Transverse colon (tissue), 4 donors: ENCODE measurements around the gene ANKH. TPM values are rescaled to one million over a fixed set of nuclear protein-coding genes. Genes with fewer than 3 reads are reported as not detected.

ENCODE experiments used
- DNase-seq: peaks from one replicate; pipeline ENCODE4 v3.0.0-alpha.2; 2019
- H3K27ac ChIP-seq, 4 donors: fragments of 200-600 bp; sonication (generic); 2 replicates each; pipeline ENCODE4 v1.5.1; 2016 to 2018; ENCODE audit warnings: inconsistent platforms in 4 of 4
- H3K27me3 ChIP-seq: fragments of 200-600 bp; sonication (generic); 2 replicates; pipeline ENCODE4 v1.5.1; 2017; ENCODE audit warnings: inconsistent platforms
- H3K36me3 ChIP-seq, 4 donors: fragments of 200-600 bp; sonication (generic); 2 replicates each; pipeline ENCODE4 v1.5.1; 2017 to 2019; ENCODE audit warnings: inconsistent platforms in 4 of 4
- H3K4me1 ChIP-seq, 4 donors: fragments of 200-600 bp; sonication (generic); 2 replicates each; pipeline ENCODE4 v1.5.1; 2017 to 2020; ENCODE audit warnings: inconsistent platforms in 4 of 4
- H3K4me3 ChIP-seq, 4 donors: fragments of 200-600 bp; sonication (generic); 1 replicate in 1 of 4; 2 replicates in 3 of 4; pipeline versions ENCODE4 v1.5.1 to v1.6.1; 2017 to 2019; ENCODE audit warnings: inconsistent platforms in 4 of 4
- H3K9me3 ChIP-seq, 2 donors: fragments of 200-600 bp; sonication (generic); 2 replicates each; pipeline ENCODE4 v1.5.1; 2017 to 2019; ENCODE audit warnings: inconsistent platforms in 2 of 2
- CTCF ChIP-seq, 5 experiments: fragments of 200-600 bp in 3 of 5; fragments of 450-650 bp in 2 of 5; sonication (generic) in 3 of 5; IDR thresholded peaks; 1 replicate in 2 of 5; 2 replicates in 3 of 5; pipeline ENCODE4 v1.5.1; 2016 to 2017; ENCODE audit warnings: antibody characterized with exemption in 5 of 5, inconsistent platforms in 3 of 5, mild to moderate bottlenecking in 2 of 5, moderate library complexity in 1 of 5
- EP300 ChIP-seq: sonication (generic); formaldehyde crosslinking; IDR thresholded peaks from one replicate; pipeline ENCODE4 v1.6.1; 2017; ENCODE audit warnings: antibody characterized with exemption, low read depth
- POLR2A ChIP-seq: fragments of 450-650 bp; IDR thresholded peaks from one replicate; pipeline ENCODE4 v1.6.1; 2016; ENCODE audit warnings: antibody characterized with exemption, mild to moderate bottlenecking, moderate library complexity
- POLR2AphosphoS5 ChIP-seq, 3 donors: sonication (generic); formaldehyde crosslinking; IDR thresholded peaks; one replicate each; pipeline ENCODE4 v1.6.1; 2016; ENCODE audit warnings: antibody characterized with exemption in 3 of 3
- WGBS, 2 donors: methylation state at CpG; one replicate each; pipeline ENCODE4 v1.1.5; 2018; ENCODE audit warnings: low coverage in 1 of 2; 5-methylcytosine and 5-hydroxymethylcytosine counted together
- in situ Hi-C, 4 donors: fragments of 200-750 bp; cut with MboI; loops; one replicate each; pipeline versions ENCODE4 v1.15.0 to v1.15.1; 2017; ENCODE audit warnings: low sequenced_read_pairs in 3 of 4, low pct_ligation_motif_present in 1 of 4, low pct_unique_long_range_greater_than_20kb in 1 of 4
- intact Hi-C: fragments of 100-400 bp; cut with DNase I; formaldehyde crosslinking; loops from one replicate; pipeline ENCODE4 v1.15.1; 2023; ENCODE audit warnings: low total_unique reads
- total RNA-seq, 4 donors: library from RNA; depleted of rRNA; stranded (reverse); fragments of >200 nt; gene quantifications; one replicate each; pipeline ENCODE4 v1.1.0, GENCODE V29; 2016

ANKH gene
- total RNA-seq, 4 donors from 2014 or later = 24.7 to 96.5 (median 69.4) TPM

- Histone ChIP-seq H3K4me3 (no peak overlapping the region), H3K9me3 (no peaks in the 10 kb centered on the region), H3K27me3 (no peaks in the 10 kb centered on the region), H3K4me1 (no peaks in the 10 kb centered on the region), H3K36me3 (no peaks in the 10 kb centered on the region), H3K27ac (no peak overlapping the region)
- intact Hi-C loops (no loop called here), in situ Hi-C loops (no loop called here)
- WGBS, 2 donors = 66 to 72% methylated on average over 4 to 6 of the region's 6 CpGs
- no peak for DNase-seq
- TF ChIP-seq CTCF (IDR thresholded peaks at IDR 0.05) = no peak
- no peak for TF ChIP-seq POLR2AphosphoS5 (IDR thresholded peaks at IDR 0.05)
- no peak for TF ChIP-seq EP300
- TF ChIP-seq POLR2A = no peak
Measured at GRCh38 chr5:14759744-14760547, 111.6 kb downstream of the ANKH start.

GRCh38 chr5:14757850-14758249 is 113.7 kb downstream of the ANKH start:
- Histone ChIP-seq H3K27ac (no peak overlapping the region), H3K27me3 (no peaks in the 10 kb centered on the region), H3K36me3 (no peaks in the 10 kb centered on the region), H3K4me1 (no peaks in the 10 kb centered on the region), H3K4me3 (no peak overlapping the region), H3K9me3 (no peaks in the 10 kb centered on the region)
- intact Hi-C loops (no loop called here), in situ Hi-C loops (no loop called here)
- 90 to 91% methylated on average over 8 to 9 of the region's 9 CpGs for WGBS, 2 donors
- no peak for DNase-seq
- TF ChIP-seq CTCF (IDR thresholded peaks at IDR 0.05) (no peak), POLR2AphosphoS5 (IDR thresholded peaks at IDR 0.05) (no peak), EP300 (no peak), POLR2A (no peak)

GRCh38 chr5:14756478-14756877 is 115.1 kb downstream of the ANKH start:
- intact Hi-C loops = no loop called here
- Histone ChIP-seq H3K4me3 (no peak overlapping the region), H3K9me3 (no peaks in the 10 kb centered on the region), H3K36me3 (no peaks in the 10 kb centered on the region), H3K4me1 (no peaks in the 10 kb centered on the region), H3K27ac (no peak overlapping the region), H3K27me3 (no peaks in the 10 kb centered on the region)
- no peak for TF ChIP-seq CTCF (IDR thresholded peaks at IDR 0.05)
- TF ChIP-seq POLR2A = no peak
- in situ Hi-C loops = no loop called here
- DNase-seq = no peak
- WGBS, 2 donors = 92% methylated on average over 4 of the region's 4 CpGs; no CpG with 5 or more reads in 1 of the 2 donors

GRCh38 chr5:14753947-14754346 is 117.6 kb downstream of the ANKH start:
- TF ChIP-seq CTCF (IDR thresholded peaks at IDR 0.05) (no peak), POLR2AphosphoS5 (IDR thresholded peaks at IDR 0.05) (no peak), POLR2A (no peak), EP300 (no peak)
- in situ Hi-C loops (no loop called here), intact Hi-C loops (no loop called here)
- WGBS, 2 donors = 67 to 77% methylated on average over 3 of the region's 3 CpGs
- H3K36me3 ChIP-seq = peaks cover 0 to 9% (median 0%) of the 10 kb centered on the region in 4 donors
- H3K4me3 ChIP-seq = no peak overlapping the region
- H3K27me3 ChIP-seq = no peaks in the 10 kb centered on the region
- no peak overlapping the region for H3K27ac ChIP-seq
- DNase-seq = no peak
- H3K9me3 ChIP-seq = no peaks in the 10 kb centered on the region
- no peaks in the 10 kb centered on the region for H3K4me1 ChIP-seq
